ENCODE results near the gene PCBP2.

PCBP2 gene

GRCh38 chr12:53508534-53509170, 56.8 kb downstream of the PCBP2 start:
- DNase-seq (ENCODE audit: low read depth in 2 of 2) = peak; percentile 63 to 66

GRCh38 chr12:53510181-53510812, 58.4 kb downstream of the PCBP2 start:
- DNase-seq (ENCODE audit: low read depth in 2 of 2) = no peak

- no peak for DNase-seq (ENCODE audit: low read depth in 2 of 2)
Observed at GRCh38 chr12:53513712-53514410, 62.0 kb downstream of the PCBP2 start.

- no peak for DNase-seq (ENCODE audit: low read depth in 2 of 2)
Observed at GRCh38 chr12:53514628-53515290, 62.9 kb downstream of the PCBP2 start.

- no peak for DNase-seq (ENCODE audit: low read depth in 2 of 2)
Observed at GRCh38 chr12:53515291-53515680, 63.4 kb downstream of the PCBP2 start.

GRCh38 chr12:53516758-53517455, 65.0 kb downstream of the PCBP2 start:
- no peak for DNase-seq (ENCODE audit: low read depth in 2 of 2)

- no peak for DNase-seq (ENCODE audit: low read depth in 2 of 2)
Observed at GRCh38 chr12:53518381-53518780, 66.5 kb downstream of the PCBP2 start.

- no peak for DNase-seq (ENCODE audit: low read depth in 2 of 2)
Observed at GRCh38 chr12:53523131-53523530, 71.2 kb downstream of the PCBP2 start.

GRCh38 chr12:53524476-53524875, 72.6 kb downstream of the PCBP2 start:
- no peak for DNase-seq (ENCODE audit: low read depth in 2 of 2)

- DNase-seq (ENCODE audit: low read depth in 2 of 2) = no peak
Observed at GRCh38 chr12:53530061-53530460, 78.2 kb downstream of the PCBP2 start.

Measured in activated CD8-positive, alpha-beta memory T cell treated with anti-CD3 and anti-CD28 coated beads for 4 hours (primary cell).